Smooth muscle cell (in vitro differentiated cells): Measurements from ENCODE around the gene LNX1. TPM values are rescaled to one million over a fixed set of nuclear protein-coding genes. Genes with fewer than 3 reads are reported as not detected.

Experiments
- DNase-seq: peaks from one replicate; lab custom pipeline; 2025; ENCODE audit not compliant: unreplicated experiment; lab: John Stamatoyannopoulos, UW
- H2AFZ ChIP-seq: fragments of 200-600 bp; sonication (generic); 2 replicates; pipeline ENCODE4 v1.6.0; 2016; ENCODE audit warnings: antibody characterized with exemption, low read depth, mild to moderate bottlenecking
- H3F3A ChIP-seq: fragments of 200-600 bp; sonication (generic); 2 replicates; pipeline ENCODE4 v1.6.0; 2017; ENCODE audit warnings: antibody characterized with exemption, low read depth
- H3K27ac ChIP-seq: fragments of 200-600 bp; sonication (generic); 2 replicates; pipeline ENCODE4 v1.5.1; 2016; ENCODE audit warnings: low read depth, mild to moderate bottlenecking
- H3K27me3 ChIP-seq: fragments of 200-600 bp; sonication (generic); 2 replicates; pipeline ENCODE4 v1.6.1; 2016; ENCODE audit warnings: low read depth, mild to moderate bottlenecking
- H3K36me3 ChIP-seq: fragments of 200-600 bp; sonication (generic); 2 replicates; pipeline ENCODE4 v1.5.1; 2016; ENCODE audit warnings: low read depth
- H3K4me1 ChIP-seq: fragments of 200-600 bp; sonication (generic); 2 replicates; pipeline ENCODE4 v1.5.1; 2016; ENCODE audit warnings: low read depth
- H3K4me2 ChIP-seq: fragments of 200-600 bp; sonication (generic); 2 replicates; pipeline ENCODE4 v1.6.0; 2016; ENCODE audit warnings: mild to moderate bottlenecking
- H3K4me3 ChIP-seq: fragments of 200-600 bp; sonication (generic); 2 replicates; pipeline ENCODE4 v1.5.1; 2016; ENCODE audit warnings: mild to moderate bottlenecking
- H3K79me2 ChIP-seq: fragments of 200-600 bp; sonication (generic); 2 replicates; pipeline ENCODE4 v1.6.0; 2016; ENCODE audit warnings: low read depth, mild to moderate bottlenecking
- H3K9ac ChIP-seq: fragments of 200-600 bp; sonication (generic); 2 replicates; pipeline ENCODE4 v1.6.0; 2016; ENCODE audit warnings: low read depth
- H3K9me3 ChIP-seq: fragments of 200-600 bp; sonication (generic); replicated peaks from 2 replicates; pipeline ENCODE4 v1.5.1; 2016; ENCODE audit warnings: low read depth
- H4K20me1 ChIP-seq: fragments of 200-600 bp; sonication (generic); 2 replicates; pipeline ENCODE4 v1.6.0; 2016; ENCODE audit warnings: low read depth
- CTCF ChIP-seq: fragments of 200-600 bp; sonication (generic); IDR thresholded peaks from 2 replicates; pipeline ENCODE4 v1.5.1; 2017; ENCODE audit warnings: borderline replicate concordance, mild to moderate bottlenecking, antibody characterized with exemption; ENCODE audit not compliant: insufficient read depth, poor library complexity, severe bottlenecking
- WGBS: methylation state at CpG from one replicate; pipeline ENCODE4 v1.1.7; 2016; ENCODE audit warnings: low lambda C conversion rate; 5-methylcytosine and 5-hydroxymethylcytosine counted together
- polyA plus RNA-seq: library from polyadenylated mRNA; unstranded; fragments of >200 nt; fragmentation: Nextera tagmentation; extraction: Ambion mirVana; gene quantifications from 2 replicates; pipeline ENCODE4 v1.2.1, GENCODE V29; 2016
- total RNA-seq: library from RNA; depleted of rRNA; stranded (reverse); fragments of >200 nt; gene quantifications from 2 replicates; pipeline ENCODE4 v1.2.3, GENCODE V29; 2014

LNX1 gene
- total and polyA plus RNA-seq, 2 experiments from 2014 or later: 2.3 to 4.3 TPM

- Histone ChIP-seq H3K79me2 (no peaks in the 10 kb centered on the region), H3K36me3 (no peaks in the 10 kb centered on the region), H3K4me2 (no peak overlapping the region), H3K27me3 (no peaks in the 10 kb centered on the region), H3K27ac (no peak overlapping the region), H3K4me1 (peaks cover 13% of the 10 kb centered on the region), H3F3A (no peaks in the 10 kb centered on the region), H4K20me1 (no peaks in the 10 kb centered on the region), H3K4me3 (no peak overlapping the region), H3K9me3 (no peaks in the 10 kb centered on the region), H3K9ac (no peak overlapping the region), H2AFZ (no peak overlapping the region)
- DNase-seq: no peak
- WGBS: 100% methylated on average over 2 of the region's 2 CpGs
- no peak for TF ChIP-seq CTCF
These were observed 92.6 kb downstream of the LNX1 start for GRCh38 chr4:53498706-53499105.

- no peaks in the 10 kb centered on the region for H3F3A ChIP-seq
- 39% methylated on average over 7 of the region's 7 CpGs for WGBS
- no peak for DNase-seq
- no peak overlapping the region for H3K9ac ChIP-seq
- no peaks in the 10 kb centered on the region for H3K9me3 ChIP-seq
- no peaks in the 10 kb centered on the region for H3K27me3 ChIP-seq
- H3K36me3 ChIP-seq: no peaks in the 10 kb centered on the region
- peak overlapping the region; percentile 60 for H3K4me2 ChIP-seq
- H4K20me1 ChIP-seq: no peaks in the 10 kb centered on the region
- peak overlapping the region; percentile 27 for H3K27ac ChIP-seq
- H3K4me3 ChIP-seq: no peak overlapping the region
- H3K4me1 ChIP-seq: peaks cover 13% of the 10 kb centered on the region
- no peak overlapping the region for H2AFZ ChIP-seq
- TF ChIP-seq CTCF: no peak
- no peaks in the 10 kb centered on the region for H3K79me2 ChIP-seq
These were observed 93.6 kb downstream of the LNX1 start for GRCh38 chr4:53497487-53498244.

GRCh38 chr4:53494851-53495250 lies 96.4 kb downstream of the LNX1 start:
- no peaks in the 10 kb centered on the region for H3K79me2 ChIP-seq
- H3K36me3 ChIP-seq: no peaks in the 10 kb centered on the region
- no peak overlapping the region for H2AFZ ChIP-seq
- H3F3A ChIP-seq: peaks cover 13% of the 10 kb centered on the region
- WGBS: 61% methylated on average over 6 of the region's 6 CpGs
- peak overlapping the region; percentile 88 for H3K27ac ChIP-seq
- peak overlapping the region; percentile 9 for H3K4me2 ChIP-seq
- no peaks in the 10 kb centered on the region for H3K27me3 ChIP-seq
- no peaks in the 10 kb centered on the region for H3K9me3 ChIP-seq
- no peak for DNase-seq
- no peak overlapping the region for H3K4me3 ChIP-seq
- H3K9ac ChIP-seq: peak overlapping the region; percentile 28
- TF ChIP-seq CTCF: no peak
- no peaks in the 10 kb centered on the region for H4K20me1 ChIP-seq
- peaks cover 21% of the 10 kb centered on the region for H3K4me1 ChIP-seq

- peaks cover 16% of the 10 kb centered on the region for H3F3A ChIP-seq
These were observed 100.2 kb downstream of the LNX1 start for GRCh38 chr4:53490965-53491622.

More at GRCh38 chr4:53490965-53491622, 100.2 kb downstream of the LNX1 start:
- Histone ChIP-seq H3K4me2 (peak overlapping the region; percentile 78), H2AFZ (no peak overlapping the region), H3K9me3 (no peaks in the 10 kb centered on the region), H3K4me3 (peak overlapping the region; percentile 14), H3K27ac (peak overlapping the region; percentile 96), H4K20me1 (no peaks in the 10 kb centered on the region), H3K27me3 (no peaks in the 10 kb centered on the region), H3K9ac (peak overlapping the region; percentile 83), H3K36me3 (no peaks in the 10 kb centered on the region), H3K79me2 (no peaks in the 10 kb centered on the region), H3K4me1 (peaks cover 13% of the 10 kb centered on the region)
- DNase-seq: no peak
- peak; percentile 60 for TF ChIP-seq CTCF
- 42% methylated on average over 3 of the region's 3 CpGs for WGBS
